HK-2 (cell line): ENCODE data around the gene UBQLN4.

Source experiments
- DNase-seq: peaks from one replicate; pipeline ENCODE4 v3.0.0-alpha.2; 2018; ENCODE audit not compliant: unreplicated experiment

UBQLN4 gene

GRCh38 chr1:156019946-156020292, 33.7 kb downstream of the UBQLN4 start:
- DNase-seq, result no peak

- DNase-seq, result no peak
Observed at GRCh38 chr1:156014829-156015228, 38.8 kb downstream of the UBQLN4 start.

GRCh38 chr1:156012051-156012817, 41.4 kb downstream of the UBQLN4 start:
- DNase-seq, result no peak

GRCh38 chr1:156009404-156009803, 44.2 kb downstream of the UBQLN4 start:
- DNase-seq, result no peak

- peak; percentile 14 for DNase-seq
Observed at GRCh38 chr1:156006666-156007376, 46.8 kb downstream of the UBQLN4 start.

GRCh38 chr1:156004843-156005584, 48.6 kb downstream of the UBQLN4 start:
- DNase-seq, result no peak

GRCh38 chr1:156003923-156004188, 49.7 kb downstream of the UBQLN4 start:
- no peak for DNase-seq

GRCh38 chr1:156002188-156002911, 51.2 kb downstream of the UBQLN4 start:
- no peak for DNase-seq

GRCh38 chr1:156001662-156002171, 51.9 kb downstream of the UBQLN4 start:
- DNase-seq, result no peak

- no peak for DNase-seq
Observed at GRCh38 chr1:156001021-156001661, 52.5 kb downstream of the UBQLN4 start.

- no peak for DNase-seq
Observed at GRCh38 chr1:155999964-156000363, 53.6 kb downstream of the UBQLN4 start.

GRCh38 chr1:155996166-155996565, 57.4 kb downstream of the UBQLN4 start:
- DNase-seq, result no peak

- no peak for DNase-seq
Observed at GRCh38 chr1:155993595-155993994, 60.0 kb downstream of the UBQLN4 start.

GRCh38 chr1:155990005-155990739, 63.4 kb downstream of the UBQLN4 start:
- no peak for DNase-seq

GRCh38 chr1:155989242-155990004, 64.2 kb downstream of the UBQLN4 start:
- DNase-seq, result peak; percentile 71
